ENCODE data around the gene MBNL2. TPM values are rescaled to one million over a fixed set of nuclear protein-coding genes. Genes with fewer than 3 reads are reported as not detected.
A peak's percentile ranks its signal among the peaks of the same experiment; 100 is the strongest.

MBNL2 gene
- total and polyA plus RNA-seq, 2 donors from 2014 or later = 18.8 to 70.5 TPM

GRCh38 chr13:97259410-97259797 lies 37.3 kb downstream of the MBNL2 start:
- Histone ChIP-seq H3K9me3 (ENCODE audit: control insufficient read depth in 2 of 3, insufficient read depth in 1 of 3, low read length in 3 of 3) (no peaks in the 10 kb centered on the region), H3K27ac (ENCODE audit: low read depth in 2 of 2, low read length in 2 of 2) (peak overlapping the region in 1 of 2 donors; percentile 79), H3K36me3 (ENCODE audit: control insufficient read depth in 2 of 3, insufficient read depth in 3 of 3, low read length in 3 of 3) (no peaks in the 10 kb centered on the region), H3K4me1 (ENCODE audit: control insufficient read depth in 2 of 3, insufficient read depth in 2 of 3, low read depth in 1 of 3, low read length in 3 of 3) (peaks cover 2 to 32% (median 29%) of the 10 kb centered on the region in 3 donors), H3K9ac (ENCODE audit: low read length in 3 of 3) (no peak overlapping the region), H3K27me3 (ENCODE audit: control insufficient read depth, insufficient read depth, low read length) (no peaks in the 10 kb centered on the region), H3K4me3 (ENCODE audit: low read length in 3 of 3) (no peak overlapping the region)
- TF ChIP-seq, protein P1, sequence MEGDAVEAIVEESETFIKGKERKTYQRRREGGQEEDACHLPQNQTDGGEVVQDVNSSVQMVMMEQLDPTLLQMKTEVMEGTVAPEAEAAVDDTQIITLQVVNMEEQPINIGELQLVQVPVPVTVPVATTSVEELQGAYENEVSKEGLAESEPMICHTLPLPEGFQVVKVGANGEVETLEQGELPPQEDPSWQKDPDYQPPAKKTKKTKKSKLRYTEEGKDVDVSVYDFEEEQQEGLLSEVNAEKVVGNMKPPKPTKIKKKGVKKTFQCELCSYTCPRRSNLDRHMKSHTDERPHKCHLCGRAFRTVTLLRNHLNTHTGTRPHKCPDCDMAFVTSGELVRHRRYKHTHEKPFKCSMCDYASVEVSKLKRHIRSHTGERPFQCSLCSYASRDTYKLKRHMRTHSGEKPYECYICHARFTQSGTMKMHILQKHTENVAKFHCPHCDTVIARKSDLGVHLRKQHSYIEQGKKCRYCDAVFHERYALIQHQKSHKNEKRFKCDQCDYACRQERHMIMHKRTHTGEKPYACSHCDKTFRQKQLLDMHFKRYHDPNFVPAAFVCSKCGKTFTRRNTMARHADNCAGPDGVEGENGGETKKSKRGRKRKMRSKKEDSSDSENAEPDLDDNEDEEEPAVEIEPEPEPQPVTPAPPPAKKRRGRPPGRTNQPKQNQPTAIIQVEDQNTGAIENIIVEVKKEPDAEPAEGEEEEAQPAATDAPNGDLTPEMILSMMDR (IDR thresholded peaks at IDR 0.05; ENCODE audit: borderline replicate concordance, extremely low read depth, insufficient read depth) = no peak
- intact Hi-C loops (cut with DNase I) = no loop called here
- FAIRE-seq (no peak), DNase-seq (no peak)

- intact Hi-C loops (cut with DNase I) = no loop called here
- H3K9me3 ChIP-seq (ENCODE audit: control insufficient read depth in 2 of 3, insufficient read depth in 1 of 3, low read length in 3 of 3) = no peaks in the 10 kb centered on the region
- H3K36me3 ChIP-seq (ENCODE audit: control insufficient read depth in 2 of 3, insufficient read depth in 3 of 3, low read length in 3 of 3) = no peaks in the 10 kb centered on the region
- FAIRE-seq (no peak), DNase-seq (peak in 2 of 5 donors; percentile 45 to 59)
- H3K4me1 ChIP-seq (ENCODE audit: control insufficient read depth in 2 of 3, insufficient read depth in 2 of 3, low read depth in 1 of 3, low read length in 3 of 3) = peaks cover 2 to 32% (median 30%) of the 10 kb centered on the region in 3 donors
- no peak overlapping the region for H3K4me3 ChIP-seq (ENCODE audit: low read length in 3 of 3)
- TF ChIP-seq, protein P1 (IDR thresholded peaks at IDR 0.05; ENCODE audit: borderline replicate concordance, extremely low read depth, insufficient read depth) = no peak
- no peaks in the 10 kb centered on the region for H3K27me3 ChIP-seq (ENCODE audit: control insufficient read depth, insufficient read depth, low read length)
- no peak overlapping the region for H3K9ac ChIP-seq (ENCODE audit: low read length in 3 of 3)
- peak overlapping the region in 1 of 2 donors; percentile 79 for H3K27ac ChIP-seq (ENCODE audit: low read depth in 2 of 2, low read length in 2 of 2)
These were observed 37.9 kb downstream of the MBNL2 start for GRCh38 chr13:97259798-97260714.

DNA sequence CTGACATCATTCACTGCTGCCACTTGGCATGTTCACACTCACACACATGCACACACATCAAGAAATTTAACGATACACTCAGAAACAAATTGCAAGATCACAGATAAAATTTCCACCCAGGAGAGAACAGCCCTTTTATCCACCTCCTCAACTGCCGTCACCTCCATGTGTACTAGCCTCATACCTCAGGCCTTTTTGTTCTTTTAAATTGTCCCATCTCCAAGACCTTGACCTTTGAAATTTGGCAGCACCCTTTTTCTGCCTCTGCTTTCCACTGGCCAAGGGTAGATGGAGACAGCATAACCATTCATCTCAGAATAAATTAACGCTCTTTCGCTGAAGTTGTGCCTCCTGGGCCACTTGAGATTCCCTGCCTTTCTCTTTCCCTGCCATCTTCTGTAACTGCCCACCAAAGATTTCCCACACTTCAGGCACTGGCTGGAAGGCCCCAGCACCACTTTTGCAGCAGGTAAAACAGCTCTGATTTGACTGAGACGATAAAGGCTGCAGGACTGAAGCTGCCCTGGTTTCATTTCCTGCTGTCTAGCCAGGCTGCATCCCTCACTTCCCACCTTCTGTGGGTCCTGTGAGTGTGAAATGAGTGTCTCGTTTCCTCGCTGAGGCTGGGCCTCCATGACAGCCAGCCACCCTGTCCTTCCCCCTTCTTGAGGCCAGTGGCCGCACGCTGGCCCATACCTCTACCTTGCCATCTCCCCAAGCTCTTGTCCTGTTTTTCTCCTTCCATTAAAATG lies 39.3 kb downstream of the MBNL2 start:
- Histone ChIP-seq H3K36me3 (ENCODE audit: control insufficient read depth in 2 of 3, insufficient read depth in 3 of 3, low read length in 3 of 3) (no peaks in the 10 kb centered on the region), H3K27ac (ENCODE audit: low read depth in 2 of 2, low read length in 2 of 2) (peak overlapping the region in 1 of 2 donors; percentile 5), H3K4me3 (ENCODE audit: low read length in 3 of 3) (no peak overlapping the region), H3K9ac (ENCODE audit: low read length in 3 of 3) (no peak overlapping the region), H3K9me3 (ENCODE audit: control insufficient read depth in 2 of 3, insufficient read depth in 1 of 3, low read length in 3 of 3) (no peaks in the 10 kb centered on the region), H3K4me1 (ENCODE audit: control insufficient read depth in 2 of 3, insufficient read depth in 2 of 3, low read depth in 1 of 3, low read length in 3 of 3) (peaks cover 2 to 24% (median 24%) of the 10 kb centered on the region in 3 donors), H3K27me3 (ENCODE audit: control insufficient read depth, insufficient read depth, low read length) (no peaks in the 10 kb centered on the region)
- intact Hi-C loops (cut with DNase I) = no loop called here
- DNase-seq = no peak
- TF ChIP-seq, protein P1 (IDR thresholded peaks at IDR 0.05; ENCODE audit: borderline replicate concordance, extremely low read depth, insufficient read depth) = no peak
- no peak for FAIRE-seq

Measured in kidney (tissue), 14 donors.